Measurements from ENCODE around the gene FZD2.
"Not testable (repeated sequence)": the region's sequence is repeated elsewhere in the genome, so short reads cannot be mapped to it uniquely, and the experiment has no call there.

The FZD2 gene

GRCh38 chr17:44556832-44557606 lies at the start of gene FZD2:
TSS of gene FZD2 (plus strand) at chr17:44557484. CDS start at chr17:44557689, 205 bp downstream.
- DNase-seq, result peak; percentile 86

- DNase-seq, result not testable (repeated sequence)
Observed at GRCh38 chr17:44511241-44512134, 45.8 kb upstream of the FZD2 start.

DNA sequence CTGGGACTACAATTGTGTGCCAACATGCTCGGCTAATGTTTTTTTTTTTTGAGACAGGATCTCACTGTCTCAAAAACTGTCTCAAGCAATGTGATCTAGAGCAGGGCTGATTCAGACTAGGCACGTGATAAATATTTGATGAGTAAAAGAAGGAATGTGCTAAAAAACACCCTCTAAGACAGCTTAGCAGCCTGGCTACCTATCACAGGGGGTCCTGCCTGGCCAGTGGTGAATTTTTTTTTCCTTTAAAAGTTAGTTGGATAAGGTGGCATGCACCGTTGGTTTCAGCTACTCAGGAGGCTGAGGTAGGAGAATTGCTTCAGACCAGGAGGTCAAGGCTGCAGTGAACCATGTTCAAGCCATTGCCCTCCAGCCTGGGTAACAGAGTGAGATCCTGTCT lies 39.3 kb upstream of the FZD2 start:
- no peak for DNase-seq

DNA sequence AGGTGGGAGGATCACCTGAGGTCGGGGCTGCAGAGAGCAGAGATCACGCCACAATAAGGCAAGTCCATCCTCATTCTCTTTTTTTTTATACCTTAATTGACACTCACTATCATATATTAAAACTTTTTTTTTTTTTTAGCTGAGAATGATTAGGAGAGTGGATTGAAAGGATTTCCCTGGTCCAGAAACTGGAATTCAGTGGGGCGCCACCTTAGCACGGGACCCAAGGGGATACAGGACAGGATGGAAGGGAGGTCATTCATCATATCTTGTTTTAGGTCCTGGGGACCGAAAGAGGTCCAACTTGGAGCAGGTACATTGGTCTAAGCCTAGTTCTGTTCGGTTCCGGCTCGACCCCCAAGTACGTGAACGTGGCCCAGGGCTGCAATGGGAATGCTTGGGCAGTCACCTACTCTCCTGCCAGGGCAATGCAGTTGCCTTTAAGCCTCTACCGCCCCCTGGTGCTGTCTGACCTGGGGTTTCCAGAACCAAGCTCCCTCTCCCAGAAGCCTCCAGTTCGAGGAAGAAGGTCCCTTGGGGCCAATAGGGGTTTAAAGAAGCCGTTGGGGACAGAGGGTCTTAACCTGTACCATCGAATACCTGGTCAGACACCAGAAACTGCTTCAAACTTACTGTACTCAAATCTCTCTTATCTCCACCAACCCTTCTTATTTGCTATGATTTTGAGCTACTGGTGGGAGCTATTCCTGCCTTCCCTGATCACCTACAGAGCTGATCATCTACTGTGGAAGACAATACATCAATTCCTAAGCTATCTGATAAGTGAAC lies 34.2 kb upstream of the FZD2 start:
- DNase-seq, result peak; percentile 77

DNA sequence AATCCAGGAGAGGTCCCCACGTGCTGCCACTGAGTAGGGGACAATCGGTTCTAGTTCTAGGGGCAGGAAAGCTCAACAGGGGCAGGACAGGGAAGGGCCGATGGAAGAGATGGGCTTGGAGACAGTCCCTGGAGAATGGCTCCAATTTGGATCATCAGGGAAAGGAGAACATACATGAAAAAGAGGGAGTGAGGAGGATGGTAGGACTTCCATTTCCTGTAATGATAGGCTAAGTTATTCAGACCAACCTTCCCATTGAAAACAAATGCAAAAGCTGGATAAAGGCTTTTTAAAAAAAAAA lies 33.7 kb upstream of the FZD2 start:
- DNase-seq, result no peak

DNA sequence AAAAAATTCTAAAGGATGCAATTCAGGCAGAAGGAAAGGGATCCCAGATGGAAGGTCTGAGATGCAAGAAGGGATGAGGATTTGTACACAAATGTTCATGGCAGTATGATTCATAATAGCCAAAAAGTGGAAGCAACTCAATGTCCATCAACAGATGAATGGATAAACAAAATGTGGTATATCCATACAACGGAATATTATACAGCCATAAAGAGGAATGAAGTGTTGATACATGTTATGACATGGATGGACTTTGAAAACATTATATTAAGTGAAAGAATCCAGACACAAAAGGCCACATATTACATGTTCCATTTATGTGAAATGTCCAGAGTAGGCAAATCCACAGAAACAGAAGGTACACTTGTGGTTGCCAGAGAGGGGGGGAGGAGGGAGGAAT lies 30.2 kb upstream of the FZD2 start:
- no peak for DNase-seq

DNA sequence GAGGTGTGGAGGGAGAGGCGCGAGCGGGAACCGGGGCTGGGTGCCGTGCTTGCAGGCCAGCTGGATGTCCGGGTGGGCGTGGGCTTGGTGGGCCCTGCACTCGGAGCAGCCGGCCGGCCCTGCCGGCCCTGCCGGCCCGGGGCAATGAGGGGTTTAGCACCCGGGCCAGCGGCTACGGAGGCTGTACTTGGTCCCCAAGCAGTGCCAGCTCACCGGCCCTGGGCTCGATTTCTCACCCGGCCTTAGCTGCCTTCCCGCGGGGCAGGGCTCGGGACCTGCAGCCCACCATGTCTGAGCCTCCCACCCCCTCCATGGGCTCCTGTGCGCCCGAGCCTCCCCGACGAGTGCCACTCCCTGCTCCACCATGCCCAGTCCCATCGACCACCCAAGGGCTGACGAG lies 29.3 kb upstream of the FZD2 start:
- no peak for DNase-seq

- no peak for DNase-seq
Observed at GRCh38 chr17:44529864-44530263, 27.4 kb upstream of the FZD2 start.

- DNase-seq, result peak; percentile 74
Observed at GRCh38 chr17:44530896-44531418, 26.3 kb upstream of the FZD2 start.

DNA sequence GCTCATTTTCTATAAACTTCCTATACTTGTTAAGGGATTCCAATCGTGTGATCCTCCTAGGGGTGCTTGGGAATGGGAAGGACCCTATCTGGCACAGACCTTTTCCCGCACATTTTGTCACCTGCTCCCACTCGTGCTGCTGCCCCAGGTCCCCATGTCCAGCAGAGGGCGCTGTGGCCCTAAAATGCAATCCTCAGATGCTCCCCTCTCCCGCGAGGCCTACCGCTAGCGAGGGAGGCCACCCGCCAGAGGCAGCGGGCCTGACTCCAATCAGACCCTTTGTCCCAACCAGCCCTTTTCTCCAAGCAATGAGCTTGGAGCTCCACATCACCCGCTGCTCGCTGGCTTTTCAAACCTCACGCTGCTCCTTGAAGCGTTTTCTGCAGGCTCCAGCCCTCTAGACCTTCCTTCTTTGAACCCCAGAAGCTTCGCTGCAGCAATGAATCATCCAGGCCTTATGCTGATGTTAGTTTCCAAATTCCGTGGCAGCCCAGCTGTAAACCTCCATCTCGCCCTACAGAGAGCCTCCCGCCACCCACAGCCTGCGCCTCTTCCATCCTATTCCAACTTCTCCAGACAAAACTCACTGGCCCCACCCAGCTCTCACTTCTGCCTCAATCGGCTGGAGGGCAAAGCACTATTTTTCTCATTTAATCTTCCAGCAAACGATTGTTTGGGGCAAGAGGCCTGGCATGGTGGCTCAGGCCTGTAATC lies 23.6 kb upstream of the FZD2 start:
- DNase-seq, result peak; percentile 81

DNA sequence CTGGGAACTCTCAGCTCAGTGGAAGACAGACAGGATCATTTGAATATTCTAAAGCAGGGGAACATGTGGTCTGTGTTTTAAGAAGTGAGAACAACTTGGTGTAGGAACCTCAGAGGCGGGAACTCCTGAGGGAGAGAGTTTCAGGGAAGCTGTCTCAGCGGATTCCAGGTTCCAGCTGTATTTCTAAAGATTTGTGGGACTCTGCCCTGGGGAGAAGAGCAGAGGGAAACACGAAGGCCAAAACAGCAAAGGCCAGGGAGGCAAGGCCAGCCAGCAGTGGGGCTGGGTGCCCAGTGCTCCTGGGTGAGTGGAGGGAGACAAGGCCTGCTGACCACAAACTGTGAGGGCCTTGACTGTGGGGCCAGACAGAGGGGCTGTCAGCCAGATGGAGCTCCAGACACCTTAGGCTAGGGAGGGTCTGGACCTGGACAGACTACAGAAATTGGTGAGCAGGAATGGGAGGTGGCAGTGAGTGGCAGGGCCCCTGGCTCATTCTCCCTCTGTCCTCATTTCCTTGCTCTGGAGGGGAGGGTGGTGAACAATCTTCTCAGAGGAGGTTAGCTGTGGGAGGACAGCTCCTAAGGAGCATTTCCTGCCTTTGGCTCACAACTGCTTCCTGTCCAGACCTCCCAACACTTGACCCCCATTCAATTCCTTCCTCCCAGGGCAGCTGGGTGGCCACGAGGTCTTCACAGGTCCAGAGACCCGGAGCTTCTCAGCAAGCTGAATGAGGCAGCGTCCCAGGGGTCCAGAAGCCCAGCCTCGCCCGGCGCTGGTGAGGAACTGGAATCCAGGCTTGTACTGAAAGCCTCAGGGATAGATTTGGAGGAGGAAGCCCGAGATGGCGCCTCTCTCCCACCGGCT lies 21.0 kb upstream of the FZD2 start:
- DNase-seq, result peak; percentile 54

- DNase-seq, result not testable (repeated sequence)
Observed at GRCh38 chr17:44537922-44538321, 19.4 kb upstream of the FZD2 start.

GRCh38 chr17:44539673-44540072 lies 17.6 kb upstream of the FZD2 start:
- no peak for DNase-seq

DNA sequence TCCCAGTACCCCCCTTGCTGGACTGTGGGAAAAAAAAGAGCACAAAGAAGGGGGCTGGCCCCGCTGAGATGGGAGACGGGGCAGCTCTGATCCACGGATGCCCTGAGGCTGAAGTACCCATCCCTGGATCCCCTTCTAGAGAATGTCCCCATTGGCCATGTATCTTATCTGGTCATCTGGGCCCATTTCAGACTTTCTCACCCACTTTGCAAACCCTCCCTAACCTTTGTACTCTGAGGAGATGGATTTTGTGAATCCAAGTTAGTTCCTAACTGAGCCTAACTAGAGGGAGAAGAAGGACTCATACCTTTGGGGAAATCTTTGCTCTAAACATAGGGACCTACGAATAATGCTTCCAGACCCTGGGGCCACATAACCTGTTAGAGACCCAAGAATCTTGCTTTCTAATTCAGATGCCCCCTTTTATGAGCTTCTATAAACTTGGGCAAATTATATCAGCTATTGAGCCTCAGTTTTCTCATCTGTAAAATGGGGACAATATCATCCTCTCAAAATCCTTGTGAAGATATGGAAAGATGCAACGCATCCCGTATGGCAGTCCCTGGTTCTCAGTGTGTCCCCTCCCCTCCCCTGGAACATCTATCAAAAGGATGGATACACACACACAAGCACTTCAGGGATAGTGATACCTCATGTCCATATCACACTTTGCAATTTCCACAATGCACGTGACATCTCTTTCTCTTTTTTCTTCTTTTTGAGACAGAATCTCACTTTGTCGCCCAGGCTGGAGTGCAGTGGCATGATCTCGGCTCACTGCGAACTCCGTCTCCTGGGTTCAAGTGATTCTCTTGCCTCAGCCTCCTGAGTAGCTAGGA lies 16.8 kb upstream of the FZD2 start:
- no peak for DNase-seq

GRCh38 chr17:44541884-44542581 lies 15.3 kb upstream of the FZD2 start:
- no peak for DNase-seq

DNA sequence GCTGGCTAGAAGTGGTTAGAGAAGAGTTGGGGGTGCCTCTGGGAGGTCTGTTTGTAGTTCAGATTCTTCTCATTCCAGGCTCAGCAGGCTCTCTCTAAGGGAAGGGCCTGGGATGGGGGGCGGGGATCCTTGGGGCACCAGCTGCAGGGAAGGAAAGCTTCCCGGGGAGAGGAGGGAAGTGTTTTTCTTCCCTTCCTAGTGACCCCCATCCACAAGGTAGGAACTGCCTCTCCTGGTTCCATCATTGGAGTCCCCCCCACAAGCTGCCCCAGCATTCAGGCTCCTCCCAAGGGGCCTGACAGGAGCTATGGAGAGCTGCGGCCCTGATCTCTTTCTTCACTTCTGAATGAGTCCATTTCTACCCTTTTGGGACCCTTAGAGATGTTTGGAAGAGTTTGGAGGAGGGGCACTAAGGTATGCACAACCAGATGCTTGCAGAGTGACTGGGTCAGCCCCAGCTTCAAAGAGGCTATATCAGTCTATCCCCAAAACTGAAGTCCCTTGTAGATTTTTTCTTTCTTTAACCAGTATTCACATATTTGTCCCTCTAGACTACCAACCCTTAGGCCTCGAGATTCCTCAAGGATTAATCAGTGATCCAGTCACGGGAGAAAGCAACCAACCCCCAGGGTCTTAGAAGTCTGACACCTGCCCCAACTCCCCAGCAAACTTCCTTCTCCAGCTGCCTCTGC lies 13.9 kb upstream of the FZD2 start:
- DNase-seq, result no peak

DNA sequence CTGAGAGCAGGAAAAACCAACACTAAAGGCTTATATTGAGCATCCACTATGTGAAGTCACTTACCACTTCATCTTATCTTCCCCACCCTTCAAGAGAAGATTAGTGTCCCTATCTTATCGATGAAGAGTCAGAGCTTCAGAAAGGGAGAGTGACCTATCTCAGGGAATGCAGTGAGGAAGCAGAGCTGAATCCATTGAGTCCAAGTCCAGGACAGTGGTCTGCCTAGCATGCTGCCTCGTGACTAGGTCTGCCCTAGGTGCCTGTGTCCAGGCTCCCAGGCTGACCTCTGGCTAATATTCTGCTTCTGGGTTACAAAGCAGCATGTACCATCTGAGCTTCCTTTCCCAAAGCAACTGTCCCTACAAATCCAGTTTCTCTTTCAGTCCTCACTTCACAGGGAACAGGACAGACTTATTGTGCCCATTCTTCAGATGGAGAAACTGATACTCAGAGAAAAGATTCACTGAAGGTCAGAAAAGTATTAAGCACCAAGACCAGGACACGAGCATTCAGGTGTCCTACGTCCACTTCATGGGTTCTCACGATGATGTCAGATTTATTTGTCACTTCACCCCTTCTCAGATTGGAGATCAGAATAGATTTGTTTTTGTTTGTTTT lies 13.3 kb upstream of the FZD2 start:
- no peak for DNase-seq
